Fibroblast of skin of abdomen (primary cell): Measurements from ENCODE around the gene ZNF318.
A peak's percentile ranks its signal among the peaks of the same experiment; 100 is the strongest.
"Not testable (repeated sequence)": the region's sequence is repeated elsewhere in the genome, so short reads cannot be mapped to it uniquely, and the experiment has no call there.

Experiments used
- DNase-seq: peaks from one replicate; pipeline ENCODE4 v3.0.0-alpha.2; 2013

The ZNF318 gene

DNA sequence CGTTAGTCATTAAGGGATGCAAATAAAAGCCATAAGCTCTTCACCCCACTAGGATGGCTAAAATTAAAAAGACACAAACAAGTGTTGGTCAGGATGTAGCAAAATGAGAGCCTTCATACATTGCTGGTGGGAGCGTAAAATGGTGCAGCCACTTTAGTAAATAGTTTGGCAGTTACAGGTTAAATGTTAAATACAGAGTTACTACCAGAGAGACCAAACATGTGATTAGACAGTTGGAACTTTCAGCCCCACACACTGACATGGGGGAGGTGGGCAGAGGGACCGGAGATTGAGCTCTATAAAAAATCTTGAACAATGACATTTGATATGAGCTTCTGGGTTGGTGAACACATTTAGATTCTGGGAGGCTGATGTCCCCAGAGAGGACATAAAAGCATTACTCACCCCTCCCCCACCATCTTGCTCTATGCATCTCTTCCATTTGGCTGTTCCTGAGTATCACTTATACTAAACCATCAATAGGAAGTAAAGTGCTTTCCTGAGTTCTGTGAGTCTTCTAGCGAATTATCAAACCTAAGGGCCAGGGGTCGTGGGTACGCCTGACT, 20.4 kb upstream of the ZNF318 start:
- DNase-seq: no peak

DNA sequence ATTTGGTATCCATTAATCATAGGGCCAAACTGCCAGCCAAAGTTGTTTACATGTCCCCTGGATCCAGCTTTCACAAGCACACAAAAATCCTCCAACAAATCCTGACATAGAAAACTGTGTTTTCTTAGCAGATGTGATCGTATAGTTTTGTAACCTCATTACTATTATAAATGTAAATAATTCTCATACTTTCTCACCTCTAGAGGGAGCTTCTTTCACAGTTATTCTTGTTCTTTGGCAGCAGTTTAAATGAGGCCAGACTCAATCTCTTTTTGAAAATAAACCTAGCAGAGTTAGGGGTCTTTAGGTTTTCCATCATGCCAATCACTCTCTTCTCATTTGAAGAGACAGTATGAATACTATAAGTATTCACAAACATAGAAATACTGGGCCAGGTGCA, 17.0 kb upstream of the ZNF318 start:
- no peak for DNase-seq

DNA sequence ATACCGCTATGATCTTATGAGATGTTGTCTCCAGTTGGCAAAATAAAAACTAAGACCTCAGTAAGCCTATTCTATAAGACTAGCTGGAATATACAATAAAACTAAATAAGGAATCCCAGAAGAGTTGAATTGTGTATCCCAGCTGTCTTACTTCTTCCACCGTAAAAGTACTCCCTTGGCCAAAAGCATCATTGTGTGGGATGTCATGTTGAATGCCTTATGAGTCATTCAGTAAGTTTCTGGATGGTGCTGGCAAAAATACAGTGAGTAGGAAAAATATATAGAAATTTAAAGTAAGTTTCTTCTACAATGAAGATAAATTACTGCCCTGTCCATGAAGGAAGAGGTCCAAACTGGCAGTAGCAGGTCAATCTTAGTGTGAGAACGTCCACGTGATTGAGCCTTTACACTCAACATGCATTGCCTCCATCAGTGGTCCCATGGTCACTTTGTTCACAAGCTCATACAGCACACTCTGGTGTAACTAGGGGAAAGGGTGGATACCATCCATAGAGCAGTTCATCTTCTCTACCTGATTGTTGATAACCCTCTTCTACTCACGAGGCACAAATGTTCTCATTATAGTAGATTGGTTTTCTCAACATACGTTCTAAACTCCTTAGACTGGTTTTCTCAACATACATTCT, 13.7 kb upstream of the ZNF318 start:
- DNase-seq: peak; percentile 62

DNA sequence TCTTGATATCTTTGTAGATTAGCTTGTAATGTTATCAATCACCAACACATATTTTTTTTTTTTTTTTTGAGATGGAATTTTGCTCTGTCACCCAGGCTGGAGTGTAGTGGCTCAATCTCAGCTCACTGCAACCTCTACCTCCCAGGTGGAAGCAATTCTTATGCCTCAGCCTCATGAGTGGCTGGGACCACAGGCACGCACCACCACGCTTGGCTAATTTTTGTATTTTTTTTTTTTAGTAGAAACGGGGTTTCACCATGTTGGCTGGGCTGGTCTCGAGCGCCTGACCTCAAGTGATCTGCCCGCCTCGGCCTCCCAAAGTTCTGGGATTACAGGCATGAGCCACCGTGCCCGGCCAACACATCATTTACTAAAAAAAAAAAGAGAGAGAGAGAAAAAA, 11.4 kb upstream of the ZNF318 start:
- DNase-seq: not testable (repeated sequence)

DNA sequence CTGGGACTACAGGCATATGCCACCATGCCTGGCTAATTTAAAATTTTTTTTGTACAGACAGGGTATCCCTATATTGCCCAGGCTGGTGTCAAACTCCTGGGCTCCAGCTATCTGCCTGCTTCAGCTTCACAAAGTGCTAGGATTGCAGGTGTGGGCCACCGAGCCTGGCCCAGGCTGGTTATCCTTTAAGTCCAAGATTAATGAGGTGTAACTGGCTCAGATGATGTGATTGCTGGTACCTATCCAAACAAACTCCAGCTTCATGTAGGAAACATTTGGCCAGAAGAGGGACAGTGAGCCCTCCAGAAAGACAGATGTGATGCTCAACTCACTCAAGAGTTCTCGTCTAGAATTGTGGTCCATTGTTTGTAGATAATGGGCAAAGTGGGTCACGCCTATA, 9.2 kb upstream of the ZNF318 start:
- DNase-seq: no peak

DNA sequence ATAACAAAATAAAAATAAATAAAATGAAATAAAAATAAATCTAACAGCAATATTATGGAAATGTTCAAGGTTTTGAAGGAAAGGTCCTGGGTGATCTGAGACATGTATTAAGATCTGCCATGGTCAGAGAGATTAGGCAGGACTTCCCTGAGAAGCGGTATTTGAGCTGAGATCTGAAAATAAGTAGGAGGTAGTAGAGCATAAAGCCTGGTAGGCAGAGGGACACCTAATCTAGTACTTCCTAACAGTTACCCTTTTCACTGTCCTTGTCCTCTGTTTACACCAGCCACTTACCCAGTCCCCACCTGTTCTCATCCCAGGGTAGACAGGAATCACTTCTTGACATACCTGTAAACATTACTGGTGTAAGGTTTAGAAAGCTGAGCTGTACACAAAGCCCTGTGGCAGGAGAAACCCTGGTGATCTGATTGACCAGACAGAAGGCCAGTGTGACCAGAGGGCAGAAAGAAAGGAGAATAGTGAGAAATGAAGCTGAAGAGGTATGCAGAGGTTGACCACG, 8.3 kb upstream of the ZNF318 start:
- DNase-seq: no peak

DNA sequence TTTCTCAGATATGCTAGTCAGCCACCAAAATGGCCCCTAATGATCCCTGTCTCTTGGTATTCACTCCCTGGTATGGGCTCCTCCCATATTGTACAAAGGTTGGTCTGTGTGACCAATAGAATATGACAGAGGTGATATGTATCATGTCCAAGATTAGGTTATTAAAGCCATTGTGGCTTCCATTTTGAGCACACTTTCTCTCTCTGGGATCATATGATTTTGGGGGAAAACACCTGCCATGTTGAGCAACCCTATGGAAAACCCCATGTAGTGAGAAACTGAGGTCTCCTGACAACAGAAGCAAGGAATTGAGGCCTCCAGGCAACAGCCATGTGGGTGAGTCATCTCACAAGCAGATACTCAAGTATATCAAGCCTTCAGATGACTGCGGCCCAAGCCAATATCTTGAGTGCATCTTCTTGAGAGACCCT, 7.1 kb upstream of the ZNF318 start:
- no peak for DNase-seq

DNA sequence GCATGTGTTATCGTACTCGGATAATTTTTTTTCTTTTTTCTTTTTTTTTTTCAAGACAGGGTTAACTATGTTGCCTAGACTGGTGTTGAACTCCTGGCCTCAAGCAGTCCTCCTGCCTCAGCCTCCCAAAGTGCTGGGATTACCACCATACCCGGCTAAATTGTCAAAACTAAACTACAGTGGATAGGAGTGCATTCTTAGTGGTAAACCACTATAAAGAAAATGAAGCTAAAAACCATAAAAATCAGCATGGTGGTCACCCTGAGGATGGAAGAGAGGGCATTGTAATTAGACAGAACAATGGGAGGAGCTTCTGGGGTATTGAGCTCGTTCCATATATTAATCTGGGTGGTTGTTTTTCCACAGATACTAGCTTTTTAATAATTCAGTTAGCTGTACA, 6.2 kb upstream of the ZNF318 start:
- DNase-seq: no peak

DNA sequence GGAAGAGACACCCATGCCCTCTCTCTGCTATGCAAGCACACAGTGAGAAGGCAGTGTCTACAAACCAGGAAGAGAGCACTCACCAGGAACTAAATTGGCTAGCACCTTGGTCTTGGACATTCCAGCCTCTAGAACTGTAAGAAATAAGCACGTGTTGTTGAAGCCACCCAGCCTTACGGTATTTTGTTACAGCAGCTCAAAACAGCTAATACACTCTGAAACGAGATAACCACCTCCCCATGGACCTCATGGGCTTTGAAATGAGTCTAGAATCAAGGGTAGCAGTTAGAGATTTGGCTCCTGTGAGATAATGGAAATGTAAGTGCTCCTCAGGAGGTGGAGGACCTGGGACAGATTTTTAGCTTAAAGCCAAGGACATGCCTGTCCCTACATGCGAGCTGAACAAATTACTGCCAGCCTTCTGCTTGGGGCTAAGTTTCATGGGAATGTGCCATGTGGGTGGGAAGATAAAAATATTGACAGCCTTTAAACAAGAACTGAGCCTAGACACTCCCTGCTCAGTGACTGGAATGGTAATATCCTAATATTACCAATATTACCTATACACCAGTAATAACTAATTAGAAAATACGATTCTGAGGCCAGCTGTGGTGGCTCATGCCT, 3.9 kb upstream of the ZNF318 start:
- no peak for DNase-seq

DNA sequence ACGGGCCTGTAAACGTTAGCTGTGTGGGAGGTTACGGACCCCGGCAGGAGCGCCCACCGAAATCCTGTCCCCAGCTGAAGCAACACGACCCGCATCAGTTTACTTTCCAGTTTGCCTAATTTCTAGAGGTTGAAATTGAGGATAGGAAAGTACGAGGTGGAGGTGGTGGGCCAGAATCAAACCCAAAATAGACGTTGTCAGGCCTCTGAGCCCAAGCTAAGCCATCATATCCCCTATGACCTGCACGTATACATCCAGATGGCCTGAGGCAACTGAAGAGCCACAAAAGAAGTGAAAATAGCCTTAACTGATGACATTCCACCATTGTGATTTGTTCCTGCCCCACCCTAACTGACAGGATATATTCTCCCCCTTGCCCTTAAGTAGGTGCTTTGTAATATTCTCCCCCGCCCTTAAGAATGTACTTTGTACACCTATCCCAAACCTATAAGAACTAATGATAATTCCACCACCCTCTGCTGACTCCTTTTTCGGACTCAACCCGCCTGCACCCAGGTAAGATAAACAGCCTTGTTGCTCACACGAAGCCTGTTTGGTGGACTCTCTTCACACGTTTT, 645 bp upstream of the ZNF318 start:
- DNase-seq: not testable (repeated sequence)

DNA sequence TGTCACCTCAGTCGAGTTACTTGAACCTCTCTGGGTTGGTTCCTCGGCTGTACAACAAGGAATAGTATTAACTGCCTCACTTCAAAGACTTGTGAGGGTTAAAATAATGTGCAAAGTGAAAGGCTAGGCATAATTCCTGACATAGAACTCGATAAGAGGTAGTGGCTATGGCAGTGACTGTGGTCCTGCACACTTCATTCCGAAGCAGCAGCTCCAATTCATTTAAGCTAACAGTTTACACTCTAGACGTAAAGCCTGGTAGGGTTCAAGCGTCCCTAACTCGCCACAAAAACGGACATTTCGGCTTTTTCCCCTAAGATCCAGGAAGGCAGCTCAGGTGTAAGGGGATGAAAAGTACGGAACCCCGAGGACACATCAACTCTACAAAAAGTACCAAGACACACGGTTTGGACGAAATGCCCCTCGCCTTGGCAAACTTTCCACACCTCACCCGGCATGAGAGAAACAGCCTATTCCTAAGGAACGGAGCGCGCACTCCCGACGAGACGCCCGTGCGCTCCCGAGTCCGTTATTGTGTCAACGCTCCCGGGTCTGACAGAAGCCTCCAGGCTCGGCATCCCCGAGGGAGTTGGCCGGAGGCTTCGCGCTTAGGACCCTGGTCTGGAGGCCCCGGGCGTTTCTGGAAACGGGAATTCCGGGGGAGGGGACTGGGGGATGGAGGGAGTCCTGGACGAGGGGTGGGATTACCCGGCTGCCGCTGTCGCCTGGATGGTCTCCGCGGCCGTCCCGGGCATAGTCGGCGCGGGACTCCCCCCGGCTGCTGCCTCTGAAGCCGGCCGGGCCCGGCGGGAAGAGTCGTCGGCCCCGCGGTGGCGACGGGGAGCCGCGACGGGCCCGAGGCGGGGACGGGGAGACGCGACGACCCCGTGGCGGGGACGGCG, 937 bp downstream of the ZNF318 start:
- DNase-seq: peak; percentile 33

DNA sequence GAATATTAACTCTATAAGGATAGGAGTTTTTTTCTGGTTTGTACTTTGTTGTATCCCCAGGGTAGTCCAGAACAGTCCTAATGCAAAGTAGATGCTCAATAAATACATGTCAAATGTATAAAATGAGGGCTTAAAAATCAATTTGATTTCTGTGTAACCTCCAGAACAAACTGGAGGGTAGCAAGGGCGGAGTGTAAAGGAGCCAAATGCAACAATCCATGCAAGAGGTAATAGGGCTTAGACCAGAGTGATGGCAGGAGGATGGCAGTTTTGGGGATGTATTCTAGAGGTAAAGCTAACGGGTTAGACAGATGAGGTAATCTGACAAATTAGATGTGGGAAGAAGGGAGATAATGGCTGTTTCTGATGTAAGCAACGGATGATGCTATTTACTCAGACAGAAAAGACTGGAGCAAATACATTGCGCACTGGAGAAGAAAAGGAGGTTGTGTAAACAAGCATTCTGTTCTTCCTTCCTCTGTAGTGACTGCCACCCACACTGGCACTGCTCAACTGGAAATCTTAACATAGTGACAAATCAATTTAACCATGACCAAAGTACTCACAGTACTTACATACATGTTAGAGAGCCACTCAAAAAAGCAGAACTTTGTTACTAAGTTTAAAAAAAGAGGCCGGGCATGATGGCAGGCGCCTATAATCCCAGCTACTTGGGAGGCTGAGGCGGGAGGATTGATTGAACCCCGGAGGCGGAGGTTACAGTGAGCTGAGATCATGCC, 2.0 kb downstream of the ZNF318 start:
- no peak for DNase-seq

DNA sequence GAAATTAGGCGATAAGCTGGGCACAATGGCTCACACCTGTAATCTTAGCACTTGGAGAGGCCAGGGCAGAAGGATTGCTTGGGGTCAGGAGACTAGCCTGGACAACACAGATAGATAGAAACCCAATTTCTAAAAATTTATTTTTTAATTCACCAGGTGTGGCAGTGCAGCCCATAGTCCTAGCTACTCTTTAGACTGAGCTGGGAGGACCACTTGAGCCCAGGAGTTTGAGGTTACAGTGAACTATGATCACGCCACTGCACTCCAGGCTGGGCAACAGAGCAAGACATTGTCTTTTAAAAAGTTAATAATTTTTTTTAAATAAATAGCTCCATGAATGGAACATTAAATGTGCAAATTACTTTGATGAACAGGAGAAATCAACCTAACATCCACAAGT, 8.2 kb downstream of the ZNF318 start:
- DNase-seq: no peak

DNA sequence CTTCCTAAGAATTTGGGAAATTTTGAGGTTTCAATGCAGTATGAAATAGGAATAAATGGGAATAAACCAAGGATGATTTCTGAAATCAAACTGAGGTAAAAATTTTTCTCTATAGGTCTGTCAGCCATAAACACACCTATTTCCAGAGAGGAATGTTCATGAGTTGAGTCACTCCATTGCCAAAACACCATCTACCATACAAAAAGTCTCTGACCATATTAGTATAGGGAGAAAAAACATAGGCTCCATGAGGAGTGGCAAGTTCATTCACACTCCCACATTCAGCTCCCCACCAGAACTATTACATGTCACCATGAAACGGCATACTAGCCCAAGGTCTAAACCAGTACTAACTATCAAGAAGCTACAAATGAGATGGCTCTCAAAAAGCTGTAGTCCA, 9.6 kb downstream of the ZNF318 start:
- DNase-seq: no peak

DNA sequence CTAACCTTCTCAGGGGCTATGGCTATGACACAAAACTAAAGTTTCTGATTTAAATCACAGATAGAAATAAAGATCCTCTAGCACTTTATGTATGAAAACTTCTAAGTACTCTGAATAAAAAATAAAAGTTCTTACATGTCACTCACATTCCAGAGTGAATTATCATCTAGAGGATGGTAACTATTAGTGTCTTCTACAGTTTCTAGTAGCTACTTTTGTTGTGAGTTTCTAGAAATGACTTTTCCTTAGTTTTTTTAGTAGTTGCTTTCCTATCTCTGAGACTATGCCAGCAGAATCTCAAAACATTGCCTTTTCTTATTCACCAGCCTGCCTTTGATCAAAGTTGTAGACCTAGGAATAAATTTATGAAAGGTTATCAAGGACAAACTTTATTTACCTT, 10.1 kb downstream of the ZNF318 start:
- no peak for DNase-seq

DNA sequence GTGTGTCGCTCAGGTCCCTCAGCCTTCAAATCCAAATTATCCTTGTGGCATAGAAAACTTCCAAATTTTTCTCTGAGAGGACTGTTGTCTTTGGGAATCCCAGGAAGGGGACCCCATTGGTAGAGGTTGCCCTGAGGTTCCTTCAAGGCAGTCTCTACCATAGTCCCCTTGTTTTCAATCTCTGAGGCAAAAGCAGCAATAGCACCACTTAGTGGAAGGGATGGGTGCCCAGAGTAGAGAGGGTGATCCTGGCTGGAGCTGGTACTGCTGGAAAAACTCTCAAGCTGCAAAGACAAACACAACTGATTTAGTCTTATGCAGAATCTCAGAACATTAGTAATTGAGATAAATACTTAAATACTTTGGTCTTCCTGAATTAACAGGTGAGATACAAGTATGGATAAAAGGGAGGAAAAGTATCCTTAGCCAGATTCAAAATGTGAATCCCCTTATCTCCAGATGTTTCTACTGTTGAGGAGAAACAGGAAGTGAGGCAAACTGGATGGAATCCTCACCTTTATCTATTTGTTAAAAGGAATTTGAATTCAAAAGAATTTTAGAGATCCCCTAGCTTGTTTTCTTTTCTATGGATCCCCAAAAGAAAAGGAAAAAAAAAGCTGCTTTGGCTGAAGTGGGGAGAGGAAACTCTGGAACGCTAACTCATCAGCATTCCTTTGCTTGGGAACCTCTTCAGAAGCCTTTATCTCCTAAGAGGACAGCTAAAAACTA, 13.4 kb downstream of the ZNF318 start:
- no peak for DNase-seq

DNA sequence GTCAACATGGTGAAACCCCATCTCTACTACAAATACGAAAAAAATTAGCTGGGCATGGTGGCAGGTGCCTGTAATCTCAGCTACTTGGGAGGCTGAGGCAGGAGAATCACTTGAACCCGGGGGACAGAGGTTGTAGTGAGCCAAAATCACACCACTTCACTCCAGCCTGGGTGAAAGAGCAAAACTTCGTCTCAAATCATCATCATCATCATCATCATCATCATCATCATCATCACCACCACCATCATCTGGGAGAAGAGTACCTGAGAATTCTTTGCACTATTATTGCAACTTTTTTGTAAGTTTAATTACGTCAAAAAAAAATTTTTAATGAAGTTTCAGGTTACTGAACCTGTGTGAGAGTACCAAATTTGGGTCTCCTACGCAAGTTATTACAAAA, 17.5 kb downstream of the ZNF318 start:
- not testable (repeated sequence) for DNase-seq

DNA sequence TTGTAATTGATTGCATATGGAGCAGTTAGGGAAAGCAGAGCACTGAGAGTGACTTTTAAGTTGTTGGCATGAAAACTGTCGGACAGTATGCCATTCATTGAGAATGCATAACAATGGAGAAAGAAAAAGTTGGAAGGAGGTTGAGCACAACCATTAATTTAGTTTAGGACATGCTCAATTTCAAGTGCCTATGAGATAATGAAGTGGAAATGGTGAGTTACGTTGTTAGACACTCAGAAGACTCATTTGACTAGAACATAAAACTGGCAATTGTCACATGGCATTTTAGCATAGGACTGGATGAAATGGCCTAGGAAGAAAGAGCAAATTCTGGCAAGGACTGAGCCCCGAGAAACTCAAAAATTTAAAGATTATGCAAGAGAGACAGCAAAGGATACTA, 22.0 kb downstream of the ZNF318 start:
- no peak for DNase-seq

DNA sequence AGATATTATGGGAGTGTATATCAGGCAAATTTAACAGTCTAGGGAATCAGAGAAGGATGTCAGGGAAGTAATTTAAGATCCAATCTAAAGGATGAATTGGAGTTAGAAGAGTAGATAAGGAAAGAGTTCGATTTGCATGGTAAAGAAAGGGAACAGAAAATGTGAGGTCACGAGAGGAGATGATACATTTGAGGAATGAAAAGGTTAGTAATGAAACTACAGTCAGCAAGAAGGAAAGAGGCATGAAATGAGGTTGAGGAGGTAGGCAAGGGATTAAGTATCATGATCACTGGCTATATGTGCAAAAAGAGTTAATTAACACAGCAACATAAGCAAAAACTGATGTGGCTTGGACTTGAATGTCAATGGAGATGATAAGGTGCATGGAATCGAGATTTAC, 22.4 kb downstream of the ZNF318 start:
- DNase-seq: no peak

DNA sequence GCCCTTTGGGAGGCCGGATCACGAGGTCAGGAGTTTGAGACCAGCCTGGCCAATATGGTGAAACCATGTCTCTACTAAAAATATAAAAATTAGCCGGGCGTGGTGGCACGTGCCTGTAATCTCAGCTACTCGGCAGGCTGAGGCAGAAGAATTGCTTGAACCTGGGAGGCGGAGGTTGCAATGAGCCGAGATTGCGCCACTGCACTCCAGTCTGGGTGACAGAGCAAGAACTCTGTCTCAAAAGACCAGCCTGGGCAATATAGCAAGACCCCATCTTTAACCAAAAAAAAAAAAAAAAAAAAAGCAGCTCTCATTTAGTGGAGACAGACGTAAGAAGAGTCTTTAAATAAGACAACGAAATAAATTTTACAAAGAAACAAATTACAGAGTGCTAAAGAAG, 23.2 kb downstream of the ZNF318 start:
- not testable (repeated sequence) for DNase-seq

DNA sequence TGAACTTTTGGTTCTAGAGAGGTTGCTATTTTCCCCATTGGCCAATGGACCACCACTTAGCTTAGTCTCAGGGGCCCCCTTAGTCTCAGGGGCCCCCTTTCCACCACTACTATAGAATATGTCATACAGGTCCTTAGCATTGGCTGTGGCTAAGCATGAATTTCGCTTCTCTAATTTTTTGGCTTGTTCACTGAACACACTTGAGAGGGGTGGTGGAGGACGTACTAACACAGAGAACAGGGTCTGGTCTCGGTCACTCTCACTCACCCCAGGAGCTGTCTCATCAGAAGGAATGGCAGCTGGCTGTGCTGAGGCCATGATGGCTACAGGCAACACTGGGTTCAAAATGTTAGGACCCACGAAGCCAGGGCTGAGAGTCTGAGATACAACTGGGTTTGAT, 30.3 kb downstream of the ZNF318 start:
- no peak for DNase-seq
